Activated naive CD4-positive, alpha-beta T cell treated with anti-CD3 and anti-CD28 coated beads, Interleukin-2, amount 10 ng/mL, durations not matched to agents 7 days and 5 days (primary cell): ENCODE data around the gene PSD.

Source experiments
- CTCF ChIA-PET: fragments of 350-600 bp; sonication (Branson Sonifier 250); formaldehyde crosslinking; loops from one replicate; lab custom pipeline; 2021; ENCODE audit warnings: antibody characterized with exemption; lab: Charles Lee
- DNase-seq: peaks from one replicate; pipeline ENCODE4 v3.0.0-alpha.2; 2020
- H3K27ac Mint-ChIP-seq: one replicate; pipeline ENCODE4 v1.8.0; 2021; ENCODE audit warnings: mild to moderate bottlenecking, moderate library complexity, mixed read lengths
- H3K27me3 Mint-ChIP-seq: one replicate; pipeline ENCODE4 v1.8.0; 2021; ENCODE audit warnings: mild to moderate bottlenecking, mixed read lengths
- H3K36me3 Mint-ChIP-seq: one replicate; pipeline ENCODE4 v1.8.0; 2021; ENCODE audit warnings: mixed read lengths
- H3K4me1 Mint-ChIP-seq: one replicate; pipeline ENCODE4 v1.8.0; 2021; ENCODE audit warnings: mixed read lengths
- H3K4me3 Mint-ChIP-seq: one replicate; pipeline ENCODE4 v1.8.0; 2021; ENCODE audit warnings: mild to moderate bottlenecking, moderate library complexity, mixed read lengths
- H3K9me3 Mint-ChIP-seq: one replicate; pipeline ENCODE4 v1.8.0; 2021; ENCODE audit warnings: mixed read lengths

The PSD gene

DNA sequence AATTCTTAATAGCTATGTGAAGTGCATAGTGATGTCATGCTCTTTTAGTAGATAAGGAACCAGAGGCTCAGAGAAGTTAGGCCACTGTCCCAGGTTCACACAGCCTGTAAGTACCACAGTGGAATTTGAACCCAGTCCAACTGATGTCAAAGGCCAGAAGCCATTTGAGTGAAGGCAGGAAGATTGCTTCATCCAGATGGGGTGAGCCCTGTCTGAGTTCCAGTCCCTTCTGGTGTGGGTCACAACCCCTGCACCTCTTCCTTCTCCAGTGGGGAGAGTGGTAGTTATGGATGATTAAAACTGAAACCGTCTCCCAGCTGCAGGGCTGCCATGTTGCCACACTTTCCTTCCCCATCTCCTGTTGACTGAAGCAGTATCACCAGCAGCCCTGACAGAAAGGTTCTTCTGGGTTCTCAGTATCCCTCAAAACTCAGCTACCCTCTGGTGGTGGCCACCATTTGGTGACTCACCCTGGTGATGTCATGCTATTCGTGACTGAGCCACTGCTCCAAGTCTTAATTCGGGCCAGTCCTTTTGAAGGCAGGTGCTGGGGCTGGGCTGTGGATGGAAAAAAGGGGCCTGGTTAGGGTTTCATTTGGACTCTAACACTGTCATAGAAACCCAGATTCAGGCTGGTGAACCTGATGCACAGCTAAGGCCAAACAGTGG lies 34.2 kb upstream of the PSD start:
- Mint-ChIP-seq H3K9me3 (no peaks in the 10 kb centered on the region), H3K27me3 (no peaks in the 10 kb centered on the region), H3K36me3 (peaks cover 32% of the 10 kb centered on the region), H3K27ac (peak overlapping the region; percentile 47), H3K4me3 (peak overlapping the region; percentile 13), H3K4me1 (peaks cover 38% of the 10 kb centered on the region)
- peak; percentile 56 for DNase-seq
- CTCF ChIA-PET = interaction anchor here (1.0 kb wide), 3 partner anchors 27 to 232 kb away, joined by 3 to 5 read pairs (median 3); no protein-coding TSS in a partner anchor

DNA sequence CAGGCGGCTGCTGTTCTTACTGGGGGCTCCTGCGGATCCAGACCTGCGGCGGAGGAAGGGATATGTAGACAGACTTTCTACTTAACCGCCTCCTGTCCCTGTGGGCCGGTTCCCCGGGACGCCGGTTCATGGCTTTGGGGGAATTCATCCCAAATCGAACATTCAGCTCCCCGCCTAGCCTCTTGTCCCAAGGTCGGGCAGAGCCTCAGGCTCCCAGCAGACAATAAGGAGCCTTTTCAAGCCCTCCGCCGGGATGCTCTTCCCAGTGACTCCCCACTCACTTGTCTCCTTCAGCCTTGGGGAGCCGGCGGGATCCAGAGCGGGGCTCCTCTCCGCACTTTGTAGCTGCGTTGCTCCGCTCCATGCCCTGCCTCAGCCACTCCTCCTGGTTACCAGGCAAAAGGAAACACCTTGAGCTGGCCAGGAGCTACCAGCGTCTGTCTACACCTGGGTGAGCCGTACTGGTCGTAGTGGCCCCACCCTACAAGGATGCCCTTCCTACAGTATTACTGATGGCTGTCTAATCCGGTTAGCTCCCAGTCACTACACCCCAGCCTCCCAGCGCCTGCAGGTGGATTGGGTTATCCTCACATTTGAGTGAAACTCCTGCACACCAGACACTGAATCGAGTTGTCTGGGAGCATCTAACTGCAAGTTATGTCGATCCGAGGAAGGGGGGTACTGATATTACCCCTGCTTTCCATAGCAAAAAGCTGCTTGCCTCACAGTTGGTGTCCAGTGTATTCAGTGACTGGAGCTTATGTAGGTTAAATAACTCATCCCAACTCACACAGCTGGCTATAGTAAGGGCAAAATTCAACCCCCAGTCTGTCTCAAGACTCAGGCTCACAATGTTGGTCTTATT lies 32.8 kb upstream of the PSD start, which contains the start of gene C10orf95:
TSS of gene C10orf95 (minus strand) at position 439 of the 865 bp plus-strand sequence. CDS start 450 bp downstream, outside the sequence.
- H3K9me3 Mint-ChIP-seq = no peaks in the 10 kb centered on the region
- H3K4me3 Mint-ChIP-seq = peak within 1 kb of the TSS; percentile 95
- H3K27me3 Mint-ChIP-seq = no peaks in the 10 kb centered on the region
- H3K27ac Mint-ChIP-seq = peak within 1 kb of the TSS; percentile 64
- H3K36me3 Mint-ChIP-seq = peaks cover 27% of the 10 kb centered on the region
- H3K4me1 Mint-ChIP-seq = peaks cover 38% of the 10 kb centered on the region
- CTCF ChIA-PET = interaction anchor here (0.7 to 2.2 kb wide), 8 partner anchors 11 to 282 kb away, joined by 3 to 9 read pairs (median 4); partner anchors contain the start of genes CUEDC2 and FBXL15
- no peak for DNase-seq

DNA sequence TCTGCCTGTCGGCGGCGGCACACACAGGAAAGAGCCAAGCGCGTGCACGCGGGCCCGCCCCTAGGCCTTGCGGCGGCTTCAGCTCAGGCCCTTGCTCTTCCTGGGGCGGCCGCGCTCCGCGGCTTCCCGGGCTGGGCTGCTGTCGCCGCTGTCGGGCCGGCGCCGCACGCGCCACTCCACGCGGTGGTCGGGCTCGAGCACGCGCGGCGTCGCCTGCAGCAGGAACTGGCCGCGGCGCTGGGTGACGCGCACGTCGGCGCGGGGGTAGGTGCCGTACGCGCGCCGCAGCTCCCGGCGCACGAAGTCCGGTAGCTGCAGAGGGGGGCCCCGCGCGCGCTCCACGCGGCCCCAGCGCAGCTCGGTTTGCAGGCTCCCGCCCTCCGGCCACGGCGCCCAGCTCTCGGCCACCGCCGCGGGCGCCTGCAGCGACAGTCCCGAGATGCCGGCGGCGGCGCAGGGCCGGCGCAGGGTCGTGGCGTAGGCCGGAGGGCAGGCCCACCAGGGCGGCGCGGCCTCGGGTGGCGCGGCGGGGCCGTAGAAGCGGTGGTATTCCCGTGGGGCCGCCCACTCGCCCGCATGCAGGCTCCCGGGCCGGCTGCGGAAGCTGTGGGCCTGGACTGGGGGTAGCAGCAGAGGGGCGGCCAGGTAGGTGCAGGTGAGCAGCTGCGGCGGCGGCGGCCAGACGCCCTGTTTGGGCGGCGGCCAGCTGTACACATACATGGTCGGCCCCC lies 32.0 kb upstream of the PSD start:
- Mint-ChIP-seq H3K27ac (peak overlapping the region; percentile 97), H3K4me3 (peak overlapping the region; percentile 95), H3K27me3 (no peaks in the 10 kb centered on the region), H3K36me3 (peaks cover 20% of the 10 kb centered on the region), H3K9me3 (no peaks in the 10 kb centered on the region), H3K4me1 (peaks cover 41% of the 10 kb centered on the region)
- peak; percentile 94 for DNase-seq
- CTCF ChIA-PET = interaction anchor here (0.6 to 2.2 kb wide), 10 partner anchors 9 to 311 kb away, joined by 3 to 9 read pairs (median 3); partner anchors contain the start of genes CUEDC2 and FBXL15

DNA sequence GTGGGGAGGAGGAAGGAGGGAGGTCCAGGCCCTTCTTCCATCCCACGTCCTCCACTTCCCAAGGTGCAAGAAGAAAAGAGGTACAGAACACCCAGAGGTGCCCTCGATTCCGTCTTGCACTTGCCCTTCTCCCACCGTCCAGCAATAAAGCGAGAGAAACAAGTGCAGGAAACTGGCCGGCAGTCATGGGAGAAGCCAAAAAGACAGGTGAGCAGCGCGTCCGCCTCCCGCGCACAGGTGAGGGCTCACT lies 31.5 kb upstream of the PSD start:
- Mint-ChIP-seq H3K27ac (peak overlapping the region; percentile 97), H3K36me3 (peaks cover 17% of the 10 kb centered on the region), H3K27me3 (no peaks in the 10 kb centered on the region), H3K4me3 (peak overlapping the region; percentile 95), H3K9me3 (no peaks in the 10 kb centered on the region), H3K4me1 (peaks cover 38% of the 10 kb centered on the region)
- CTCF ChIA-PET = interaction anchor here (0.6 to 2.2 kb wide), 5 partner anchors 9 to 311 kb away, joined by 3 to 9 read pairs (median 3); no protein-coding TSS in a partner anchor
- DNase-seq = no peak

DNA sequence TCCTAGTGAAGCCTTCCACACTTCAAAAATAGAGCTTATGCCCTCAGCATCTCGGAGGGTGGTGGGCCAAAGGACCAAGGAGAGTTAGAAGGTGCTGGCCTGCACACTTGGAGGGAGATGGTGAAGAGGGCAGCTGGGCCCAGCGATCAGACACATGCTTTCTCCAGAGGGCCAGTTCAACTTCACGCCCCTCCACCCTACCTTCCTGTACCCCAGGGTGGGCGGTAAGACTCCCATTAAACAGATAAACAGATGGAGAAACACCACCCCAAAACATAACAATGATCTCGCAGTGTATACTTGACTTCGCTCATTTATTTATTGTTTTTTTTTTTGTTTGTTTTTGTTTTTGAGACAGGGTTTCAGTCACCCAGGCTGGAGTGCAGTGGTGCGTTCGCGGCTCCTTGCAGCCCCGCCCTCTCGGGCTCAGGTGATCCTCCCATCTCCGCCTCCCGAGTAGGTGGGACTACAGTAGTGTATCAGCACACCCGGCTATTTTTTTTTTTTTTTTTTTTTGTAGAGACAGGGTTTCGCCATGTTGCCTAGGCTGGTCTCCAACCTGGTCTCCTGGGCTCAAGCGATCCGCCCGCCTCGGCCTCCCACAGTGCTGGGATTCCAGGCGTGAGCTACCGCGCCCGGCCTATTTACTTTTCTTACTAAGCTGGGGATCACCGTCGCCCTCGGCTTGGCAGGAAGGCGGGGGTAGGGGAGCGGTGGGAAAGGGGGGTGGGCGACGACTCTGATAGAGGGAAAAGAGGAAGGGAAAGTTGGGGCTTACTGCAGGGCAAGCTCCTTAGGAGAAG lies 30.9 kb upstream of the PSD start:
- CTCF ChIA-PET = interaction anchor here (0.7 to 2.2 kb wide), 5 partner anchors 9 to 310 kb away, joined by 3 to 9 read pairs (median 3); no protein-coding TSS in a partner anchor
- Mint-ChIP-seq H3K4me3 (peak overlapping the region; percentile 95), H3K4me1 (peaks cover 40% of the 10 kb centered on the region), H3K9me3 (no peaks in the 10 kb centered on the region), H3K36me3 (peaks cover 17% of the 10 kb centered on the region), H3K27me3 (no peaks in the 10 kb centered on the region), H3K27ac (peak overlapping the region; percentile 97)
- DNase-seq = peak; percentile 93

DNA sequence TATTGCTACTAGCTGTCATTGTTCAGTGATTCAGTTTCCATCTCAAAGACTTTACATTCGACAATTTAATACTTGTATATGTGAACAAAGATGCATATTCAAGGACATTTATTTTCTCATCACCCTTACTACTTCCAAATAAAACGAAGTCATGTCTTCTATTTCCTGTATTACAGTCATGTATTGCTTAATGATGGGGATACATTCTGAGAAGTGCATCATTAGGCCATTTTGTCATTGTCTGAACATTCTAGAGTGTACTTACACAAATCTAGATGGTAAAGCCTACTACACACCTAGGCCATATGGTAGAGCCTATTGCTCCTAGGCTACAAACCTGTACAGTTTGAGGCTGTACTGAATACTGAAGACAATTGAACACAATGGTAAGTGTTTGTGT lies 26.3 kb upstream of the PSD start:
- Mint-ChIP-seq H3K36me3 (peaks cover 2% of the 10 kb centered on the region), H3K27me3 (no peaks in the 10 kb centered on the region), H3K4me1 (peaks cover 23% of the 10 kb centered on the region), H3K4me3 (no peak overlapping the region), H3K27ac (no peak overlapping the region), H3K9me3 (no peaks in the 10 kb centered on the region)
- no peak for DNase-seq
- CTCF ChIA-PET = no interaction called here

DNA sequence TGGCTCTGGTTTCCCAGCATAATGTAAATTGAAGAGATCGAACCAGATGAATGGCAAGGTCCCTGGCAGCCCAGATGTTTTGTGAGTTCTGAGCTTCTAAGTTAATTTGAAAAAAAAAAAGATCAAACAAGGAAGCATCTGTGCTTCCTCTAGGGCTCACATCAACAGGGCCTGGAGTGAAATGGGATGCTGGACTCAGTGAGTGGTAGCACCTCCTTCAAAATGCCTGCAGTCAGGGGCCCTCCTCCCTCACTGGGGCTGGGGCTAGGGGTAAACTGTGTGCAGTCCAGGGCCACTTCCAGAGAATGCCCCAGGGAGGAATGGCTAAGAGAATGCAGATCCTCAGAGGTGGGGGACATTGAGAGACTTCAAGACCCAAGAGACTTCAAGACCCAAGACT lies 19.8 kb upstream of the PSD start:
- no peak for DNase-seq
- H3K36me3 Mint-ChIP-seq = peaks cover 21% of the 10 kb centered on the region
- H3K4me3 Mint-ChIP-seq = peak overlapping the region; percentile 79
- no peaks in the 10 kb centered on the region for H3K27me3 Mint-ChIP-seq
- H3K27ac Mint-ChIP-seq = no peak overlapping the region
- CTCF ChIA-PET = no interaction called here
- H3K4me1 Mint-ChIP-seq = peaks cover 52% of the 10 kb centered on the region
- no peaks in the 10 kb centered on the region for H3K9me3 Mint-ChIP-seq

DNA sequence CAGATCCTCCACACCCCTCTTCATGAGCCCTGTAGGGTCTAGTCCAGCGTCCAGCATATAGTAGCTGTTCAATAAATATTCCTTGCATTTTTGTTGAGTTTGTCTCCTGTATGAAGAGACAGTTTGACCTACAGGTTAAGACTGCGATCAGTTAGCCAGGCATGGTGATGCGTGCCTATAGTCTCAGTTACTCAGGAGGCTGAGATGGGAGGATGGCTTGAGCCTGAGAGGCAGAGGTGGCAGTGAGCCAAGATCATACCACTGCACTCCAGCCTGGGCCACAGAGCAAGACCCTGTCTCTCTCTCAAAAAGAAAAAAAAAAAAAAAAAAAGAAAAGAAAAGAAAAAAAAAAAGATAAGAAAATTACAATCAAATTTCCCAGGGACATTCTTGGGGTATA lies 18.9 kb upstream of the PSD start:
- H3K4me3 Mint-ChIP-seq = peak overlapping the region; percentile 79
- DNase-seq = no peak
- H3K36me3 Mint-ChIP-seq = peaks cover 21% of the 10 kb centered on the region
- peaks cover 61% of the 10 kb centered on the region for H3K4me1 Mint-ChIP-seq
- H3K27ac Mint-ChIP-seq = peak overlapping the region; percentile 77
- peaks cover 4% of the 10 kb centered on the region for H3K27me3 Mint-ChIP-seq
- H3K9me3 Mint-ChIP-seq = no peaks in the 10 kb centered on the region
- CTCF ChIA-PET = interaction anchor here (1.6 to 2.7 kb wide), 2 partner anchors 146 to 208 kb away, joined by 4 to 7 read pairs; no protein-coding TSS in a partner anchor

DNA sequence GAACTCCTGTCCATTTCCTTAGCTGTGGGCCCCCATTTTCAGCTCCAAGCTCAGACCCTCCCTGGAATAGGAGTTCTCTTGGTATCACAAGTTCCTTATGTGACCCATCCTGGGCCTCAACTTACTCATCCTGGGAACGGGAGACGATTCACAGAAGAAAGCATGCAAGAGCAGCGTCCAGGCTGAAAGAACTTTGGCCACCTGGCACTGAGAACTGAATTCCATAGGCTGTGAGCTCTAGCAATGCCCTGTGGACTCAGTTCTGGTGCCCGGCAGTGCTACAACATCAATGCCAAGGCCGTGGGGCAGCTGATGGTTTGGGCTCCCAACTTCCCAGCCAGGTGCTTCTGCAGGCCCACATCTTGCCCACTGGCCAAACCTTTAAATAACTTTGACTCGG lies 17.7 kb upstream of the PSD start:
- no peak for DNase-seq
- Mint-ChIP-seq H3K27me3 (peaks cover 4% of the 10 kb centered on the region), H3K9me3 (no peaks in the 10 kb centered on the region), H3K27ac (peak overlapping the region; percentile 93), H3K4me1 (peaks cover 64% of the 10 kb centered on the region), H3K4me3 (peak overlapping the region; percentile 79), H3K36me3 (peaks cover 25% of the 10 kb centered on the region)
- CTCF ChIA-PET = interaction anchor here (0.9 to 2.9 kb wide), 6 partner anchors 15 to 207 kb away, joined by 3 to 10 read pairs (median 4); no protein-coding TSS in a partner anchor

DNA sequence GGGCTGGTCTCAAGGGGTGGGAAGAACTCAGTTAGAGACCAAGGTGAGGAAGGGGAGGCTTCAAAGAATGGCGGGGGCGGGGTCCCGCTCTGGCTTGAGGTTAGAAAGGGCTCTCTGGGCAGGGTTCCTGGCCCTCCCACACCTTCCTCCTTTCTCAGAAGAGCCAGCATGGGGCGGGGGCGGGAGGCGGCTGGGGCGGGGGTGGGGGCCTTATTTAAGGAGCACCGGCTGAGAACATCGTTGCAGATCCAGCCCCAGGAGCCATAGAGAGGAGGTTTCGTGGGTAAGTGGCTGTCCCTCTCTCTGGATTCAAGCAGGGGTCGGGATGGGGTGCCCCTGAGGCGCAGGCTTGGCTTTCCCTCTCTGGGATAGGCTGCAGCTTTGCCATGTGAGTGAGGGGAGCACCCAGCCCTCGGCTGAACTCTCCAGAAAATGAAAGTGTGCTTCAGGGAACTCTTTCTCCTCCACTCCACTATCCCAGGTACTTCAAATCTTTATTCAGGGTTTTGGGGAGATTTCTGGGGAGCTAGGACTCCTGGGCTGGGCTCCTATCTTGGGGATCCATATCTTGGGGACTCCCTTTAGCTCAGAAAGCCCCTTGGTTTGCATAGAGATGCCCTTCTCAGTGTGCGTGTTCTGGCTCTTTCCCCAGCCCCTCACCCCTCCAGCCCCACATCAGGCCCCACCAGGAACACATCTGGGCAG lies 17.1 kb upstream of the PSD start:
- Mint-ChIP-seq H3K27ac (peak overlapping the region; percentile 93), H3K9me3 (no peaks in the 10 kb centered on the region), H3K4me1 (peaks cover 66% of the 10 kb centered on the region), H3K27me3 (peaks cover 4% of the 10 kb centered on the region), H3K4me3 (peak overlapping the region; percentile 79), H3K36me3 (peaks cover 25% of the 10 kb centered on the region)
- peak; percentile 81 for DNase-seq
- CTCF ChIA-PET = interaction anchor here (0.9 to 2.9 kb wide), 9 partner anchors 13 to 206 kb away, joined by 3 to 10 read pairs (median 5); no protein-coding TSS in a partner anchor

DNA sequence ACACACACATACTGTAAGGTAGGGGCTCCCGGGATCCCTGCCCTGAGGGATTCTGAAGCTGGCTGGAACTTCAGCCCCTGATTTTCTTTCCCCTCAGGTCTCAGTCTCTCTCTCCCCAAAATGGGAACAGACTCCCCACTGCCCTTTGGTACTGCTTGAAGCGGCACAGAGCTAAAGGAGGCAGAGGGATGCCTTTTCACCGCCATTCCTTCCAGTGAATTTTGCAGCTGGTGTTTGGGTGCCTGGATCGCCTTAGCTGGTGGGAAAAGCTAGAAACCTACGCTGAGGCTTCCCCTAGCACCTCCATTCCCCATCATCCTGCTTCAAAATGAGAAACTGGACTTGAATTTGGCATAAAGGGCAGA lies 16.5 kb upstream of the PSD start:
- CTCF ChIA-PET = interaction anchor here (0.7 to 2.9 kb wide), 7 partner anchors 12 to 204 kb away, joined by 3 to 10 read pairs (median 5); no protein-coding TSS in a partner anchor
- H3K36me3 Mint-ChIP-seq = peaks cover 28% of the 10 kb centered on the region
- H3K27me3 Mint-ChIP-seq = peaks cover 4% of the 10 kb centered on the region
- H3K4me3 Mint-ChIP-seq = peak overlapping the region; percentile 79
- H3K9me3 Mint-ChIP-seq = no peaks in the 10 kb centered on the region
- H3K27ac Mint-ChIP-seq = peak overlapping the region; percentile 93
- H3K4me1 Mint-ChIP-seq = peaks cover 69% of the 10 kb centered on the region
- DNase-seq = no peak

DNA sequence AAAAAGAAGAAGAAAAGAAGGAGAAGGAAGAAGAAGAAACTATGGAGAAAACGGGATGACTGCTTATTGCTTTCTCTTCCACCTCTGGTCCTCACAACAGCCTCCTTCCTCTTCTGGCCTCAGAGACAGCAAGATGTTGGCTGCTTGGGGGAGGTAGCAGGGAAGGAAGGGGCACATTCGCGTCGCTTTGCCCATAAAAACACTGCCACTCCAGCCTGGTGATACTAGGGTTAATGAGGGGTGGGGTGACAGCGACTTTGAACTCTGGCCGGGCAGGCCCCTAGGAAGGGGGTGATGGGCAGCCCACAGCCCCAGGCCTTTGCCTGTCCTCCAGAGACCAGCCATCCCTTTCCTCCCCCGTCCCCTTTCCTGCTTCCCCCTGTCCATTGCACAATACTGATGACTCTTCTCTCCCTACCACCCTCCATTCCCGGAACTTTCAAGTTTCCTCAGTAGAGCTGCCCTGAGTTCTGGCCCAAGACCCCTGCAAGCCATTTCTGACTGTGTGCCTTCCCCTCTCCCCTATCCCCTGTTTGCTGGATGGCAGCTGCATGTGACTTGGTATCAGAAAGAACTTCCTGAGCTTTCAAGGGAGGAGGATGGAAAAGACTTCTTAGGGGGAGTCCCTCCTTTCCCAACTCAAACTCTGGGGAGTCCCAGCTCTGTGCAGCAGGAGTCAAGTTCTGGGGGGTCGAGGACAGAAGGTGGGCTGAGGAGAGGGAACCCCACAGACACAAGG lies 16.0 kb upstream of the PSD start:
- Mint-ChIP-seq H3K4me3 (peak overlapping the region; percentile 79), H3K27ac (peak overlapping the region; percentile 93), H3K9me3 (no peaks in the 10 kb centered on the region), H3K36me3 (peaks cover 28% of the 10 kb centered on the region), H3K4me1 (peaks cover 69% of the 10 kb centered on the region), H3K27me3 (peaks cover 4% of the 10 kb centered on the region)
- no peak for DNase-seq
- CTCF ChIA-PET = interaction anchor here (0.7 to 2.9 kb wide), 6 partner anchors 12 to 203 kb away, joined by 3 to 10 read pairs (median 5); no protein-coding TSS in a partner anchor
